ENCODE measurements around the gene CNGA3.

- TF ChIP-seq CTCF (conservative IDR thresholded peaks at IDR 0.05; ENCODE audit: low read depth in 2 of 2) (no peak), EZH2 (IDR thresholded peaks at IDR 0.05; ENCODE audit: low read depth, unreplicated experiment) (no peak)
Observed at GRCh38 chr2:98391581-98392270, 45.5 kb downstream of the CNGA3 start.

All from GM23338 (cell line).